Type B pancreatic cell (in vitro differentiated cells): Measurements from ENCODE around the gene MAEA. TPM values are rescaled to one million over a fixed set of nuclear protein-coding genes. Genes with fewer than 3 reads are reported as not detected.

Experiments used
- DNase-seq: peaks from one replicate; pipeline ENCODE4 v3.0.0; 2021; ENCODE audit warnings: mixed read lengths; ENCODE audit not compliant: unreplicated experiment; ENCODE audit errors: extremely low spot score
- H3K27ac Mint-ChIP-seq: 2 replicates; pipeline ENCODE4 v1.8.0; 2021; ENCODE audit warnings: mild to moderate bottlenecking, mixed read lengths
- H3K27me3 Mint-ChIP-seq: 2 replicates; pipeline ENCODE4 v1.8.0; 2021; ENCODE audit warnings: mixed read lengths
- H3K36me3 Mint-ChIP-seq: 2 replicates; pipeline ENCODE4 v1.8.0; 2021; ENCODE audit warnings: mixed read lengths
- H3K4me1 Mint-ChIP-seq: one replicate; pipeline ENCODE4 v1.8.0; 2021; ENCODE audit warnings: mixed read lengths; ENCODE audit not compliant: unreplicated experiment
- H3K4me3 Mint-ChIP-seq: 2 replicates; pipeline ENCODE4 v1.8.0; 2021; ENCODE audit warnings: mild to moderate bottlenecking, mixed read lengths
- H3K9me3 Mint-ChIP-seq: 2 replicates; pipeline ENCODE4 v1.8.0; 2021; ENCODE audit warnings: mixed read lengths
- CTCF ChIP-seq: fragments of 200-600 bp; sonication (generic); conservative IDR thresholded peaks from 2 replicates; pipeline ENCODE4 v1.5.0; 2021; ENCODE audit warnings: antibody characterized with exemption, mild to moderate bottlenecking
- total RNA-seq: library from RNA; stranded (reverse); gene quantifications from 2 replicates; pipeline ENCODE4 v1.2.1, GENCODE V29; 2021; ENCODE audit warnings: low replicate concordance

The MAEA gene
- total RNA-seq, 1 donor from 2014 or later, result 81.5 TPM

GRCh38 chr4:1249731-1250526, 39.8 kb upstream of the MAEA start:
- peaks cover 10% of the 10 kb centered on the region for H3K9me3 Mint-ChIP-seq
- peak overlapping the region; percentile 86 for H3K27ac Mint-ChIP-seq
- TF ChIP-seq CTCF, result no peak
- peaks cover 35% of the 10 kb centered on the region for H3K36me3 Mint-ChIP-seq
- no peaks in the 10 kb centered on the region for H3K27me3 Mint-ChIP-seq
- peaks cover 17% of the 10 kb centered on the region for H3K4me1 Mint-ChIP-seq
- DNase-seq, result peak; percentile 68
- H3K4me3 Mint-ChIP-seq, result peak overlapping the region; percentile 88

- Mint-ChIP-seq H3K9me3 (peaks cover 11% of the 10 kb centered on the region), H3K27me3 (no peaks in the 10 kb centered on the region), H3K36me3 (peaks cover 35% of the 10 kb centered on the region), H3K4me3 (peak overlapping the region; percentile 88), H3K4me1 (peaks cover 13% of the 10 kb centered on the region), H3K27ac (peak overlapping the region; percentile 86)
- DNase-seq, result peak; percentile 66
- no peak for TF ChIP-seq CTCF
These were observed 39.2 kb upstream of the MAEA start for GRCh38 chr4:1250527-1250812.

GRCh38 chr4:1250921-1251772, 38.5 kb upstream of the MAEA start:
- Mint-ChIP-seq H3K4me3 (peak overlapping the region; percentile 88), H3K9me3 (peaks cover 16% of the 10 kb centered on the region), H3K27ac (peak overlapping the region; percentile 86), H3K27me3 (no peaks in the 10 kb centered on the region), H3K36me3 (peaks cover 35% of the 10 kb centered on the region), H3K4me1 (peaks cover 9% of the 10 kb centered on the region)
- peak; percentile 62 for DNase-seq
- TF ChIP-seq CTCF, result no peak

GRCh38 chr4:1251773-1252066, 38.0 kb upstream of the MAEA start:
- DNase-seq, result peak; percentile 60
- Mint-ChIP-seq H3K4me1 (peaks cover 5% of the 10 kb centered on the region), H3K27me3 (no peaks in the 10 kb centered on the region), H3K9me3 (peaks cover 16% of the 10 kb centered on the region), H3K27ac (no peak overlapping the region), H3K36me3 (peaks cover 35% of the 10 kb centered on the region), H3K4me3 (peak overlapping the region; percentile 88)
- TF ChIP-seq CTCF, result no peak

GRCh38 chr4:1252928-1253492, 36.7 kb upstream of the MAEA start:
- peaks cover 38% of the 10 kb centered on the region for H3K36me3 Mint-ChIP-seq
- no peaks in the 10 kb centered on the region for H3K4me1 Mint-ChIP-seq
- no peak overlapping the region for H3K27ac Mint-ChIP-seq
- H3K4me3 Mint-ChIP-seq, result peak overlapping the region; percentile 48
- no peak for TF ChIP-seq CTCF
- no peak for DNase-seq
- H3K27me3 Mint-ChIP-seq, result no peaks in the 10 kb centered on the region
- H3K9me3 Mint-ChIP-seq, result peaks cover 20% of the 10 kb centered on the region
